ENCODE data around the gene PDHA2.
"Not testable (repeated sequence)": the region's sequence is repeated elsewhere in the genome, so short reads cannot be mapped to it uniquely, and the experiment has no call there.

PDHA2 gene

GRCh38 chr4:95839891-95840290 lies at the start of gene PDHA2:
Gene PDHA2 (plus strand): TSS chr4:95840093. CDS start chr4:95840151, 58 bp downstream.
- DNase-seq: no peak

GRCh38 chr4:95798003-95798402 lies 41.9 kb upstream of the PDHA2 start:
- no peak for DNase-seq

- no peak for DNase-seq
Observed at GRCh38 chr4:95798727-95799126, 41.2 kb upstream of the PDHA2 start.

- no peak for DNase-seq
Observed at GRCh38 chr4:95821867-95822266, 18.0 kb upstream of the PDHA2 start.

- DNase-seq: no peak
Observed at GRCh38 chr4:95825546-95825945, 14.3 kb upstream of the PDHA2 start.

- no peak for DNase-seq
Observed at GRCh38 chr4:95830651-95831050, 9.2 kb upstream of the PDHA2 start.

GRCh38 chr4:95831166-95831565 lies 8.7 kb upstream of the PDHA2 start:
- DNase-seq: no peak

- DNase-seq: no peak
Observed at GRCh38 chr4:95833711-95834194, 6.1 kb upstream of the PDHA2 start.

GRCh38 chr4:95835672-95836071 lies 4.2 kb upstream of the PDHA2 start:
- no peak for DNase-seq

- no peak for DNase-seq
Observed at GRCh38 chr4:95838192-95838591, 1.7 kb upstream of the PDHA2 start.

- DNase-seq: no peak
Observed at GRCh38 chr4:95847908-95848460, 8.1 kb downstream of the PDHA2 start.

GRCh38 chr4:95850161-95850560 lies 10.3 kb downstream of the PDHA2 start:
- DNase-seq: no peak

- no peak for DNase-seq
Observed at GRCh38 chr4:95857761-95858160, 17.9 kb downstream of the PDHA2 start.

- DNase-seq: peak; percentile 36
Observed at GRCh38 chr4:95867919-95868318, 28.0 kb downstream of the PDHA2 start.

- not testable (repeated sequence) for DNase-seq
Observed at GRCh38 chr4:95869414-95869813, 29.5 kb downstream of the PDHA2 start.

- no peak for DNase-seq
Observed at GRCh38 chr4:95869961-95870500, 30.1 kb downstream of the PDHA2 start.

GRCh38 chr4:95877636-95878035 lies 37.7 kb downstream of the PDHA2 start:
- no peak for DNase-seq

GRCh38 chr4:95887551-95887950 lies 47.7 kb downstream of the PDHA2 start:
- DNase-seq: no peak

GRCh38 chr4:95889662-95890061 lies 49.8 kb downstream of the PDHA2 start:
- DNase-seq: no peak
